H1 (cell line): Measurements from ENCODE around the gene FASTK. TPM values are rescaled to one million over a fixed set of nuclear protein-coding genes. Genes with fewer than 3 reads are reported as not detected.
A peak's percentile ranks its signal among the peaks of the same experiment; 100 is the strongest.

ENCODE experiments used
- CTCF ChIA-PET: fragments of 300-600 bp; sonication (Branson Sonifier 250); formaldehyde crosslinking; loops from one replicate; lab custom pipeline; 2021; ENCODE audit not compliant: partially characterized antibody; lab: Charles Lee
- POLR2A ChIA-PET: fragments of 300-600 bp; sonication (Branson Sonifier 250); formaldehyde crosslinking; loops from one replicate; lab custom pipeline; 2021; ENCODE audit warnings: inconsistent platforms; ENCODE audit not compliant: partially characterized antibody; lab: Charles Lee
- DNase-seq, 2 experiments: peaks; one replicate each; pipeline versions ENCODE4 v3.0.0 to v3.0.0-alpha.2; 2010 to 2022; ENCODE audit warnings: low spot score in 2 of 2, low read depth in 1 of 2, mixed read lengths in 1 of 2
- FAIRE-seq: peaks from 2 replicates; lab custom pipeline; 2011; peaks lifted over from hg19 to GRCh38; lab: Jason Lieb, UNC
- H2AFZ ChIP-seq: 2 replicates; pipeline ENCODE4 v1.8.1; 2012; ENCODE audit warnings: low read length, inconsistent platforms
- H2AK5ac ChIP-seq: 2 replicates; pipeline ENCODE4 v1.6.1; 2013; ENCODE audit warnings: low read depth, low read length
- H2BK120ac ChIP-seq: replicated peaks from 2 replicates; pipeline ENCODE3; 2013; ENCODE audit warnings: low read depth, low read length, inconsistent platforms
- H2BK12ac ChIP-seq: 2 replicates; pipeline ENCODE4 v1.6.1; 2013; ENCODE audit warnings: low read depth, low read length
- H2BK15ac ChIP-seq: 2 replicates; pipeline ENCODE4 v1.6.1; 2013; ENCODE audit warnings: low read length
- H2BK20ac ChIP-seq: 2 replicates; pipeline ENCODE4 v1.6.1; 2013; ENCODE audit warnings: low read length
- H2BK5ac ChIP-seq: 2 replicates; pipeline ENCODE4 v1.6.1; 2013; ENCODE audit warnings: low read depth, low read length
- H3K14ac ChIP-seq: 2 replicates; pipeline ENCODE4 v1.6.1; 2013; ENCODE audit warnings: inconsistent platforms; ENCODE audit not compliant: insufficient read length
- H3K18ac ChIP-seq: 2 replicates; pipeline ENCODE4 v1.6.1; 2013; ENCODE audit warnings: low read length; ENCODE audit errors: extremely low read depth
- H3K23ac ChIP-seq: 2 replicates; pipeline ENCODE4 v1.6.1; 2013; ENCODE audit warnings: inconsistent platforms; ENCODE audit not compliant: insufficient read length
- H3K23me2 ChIP-seq: 2 replicates; pipeline ENCODE4 v1.6.1; 2013; ENCODE audit warnings: low read depth, low read length
- H3K27ac ChIP-seq: 2 replicates; pipeline ENCODE4 v1.6.1; 2011; ENCODE audit warnings: low read depth, low read length, inconsistent platforms
- H3K27me3 ChIP-seq, 4 experiments: replicated peaks in 1 of 4; 1 replicate in 1 of 4; 2 replicates in 3 of 4; pipeline versions ENCODE4 v1.6.1 to v1.8.1; 2011 to 2013; ENCODE audit warnings: low read length in 3 of 4, mild to moderate bottlenecking in 3 of 4, inconsistent platforms in 2 of 4, mixed read lengths in 2 of 4, moderate library complexity in 1 of 4; ENCODE audit not compliant: control insufficient read depth in 3 of 4, insufficient read depth in 3 of 4; ENCODE audit errors: extremely low read depth in 1 of 4
- H3K36me3 ChIP-seq, 4 experiments: 2 replicates each; pipeline versions ENCODE4 v1.6.1 to v1.8.1; 2011 to 2013; ENCODE audit warnings: mild to moderate bottlenecking in 4 of 4, low read length in 3 of 4, moderate library complexity in 2 of 4, control low read depth in 1 of 4, inconsistent platforms in 1 of 4; ENCODE audit not compliant: insufficient read depth in 4 of 4, control insufficient read depth in 2 of 4
- H3K4ac ChIP-seq: replicated peaks from 2 replicates; pipeline ENCODE3; 2013; ENCODE audit warnings: low read length, low read depth, mixed read lengths, inconsistent platforms; ENCODE audit not compliant: insufficient read length
- H3K4me1 ChIP-seq, 4 experiments: replicated peaks in 1 of 4; 1 replicate in 1 of 4; 2 replicates in 3 of 4; pipeline versions ENCODE4 v1.6.1 to v1.8.1; 2011 to 2013; ENCODE audit warnings: low read length in 3 of 4, inconsistent platforms in 2 of 4, mixed read lengths in 1 of 4; ENCODE audit not compliant: insufficient read depth in 4 of 4, control insufficient read depth in 3 of 4
- H3K4me2 ChIP-seq, 2 experiments: 2 replicates each; pipeline versions ENCODE4 v1.6.1 to v1.8.1; 2011 to 2013; ENCODE audit warnings: low read depth in 2 of 2, low read length in 2 of 2, control low read depth in 1 of 2, inconsistent platforms in 1 of 2, mild to moderate bottlenecking in 1 of 2; ENCODE audit not compliant: insufficient read depth in 1 of 2
- H3K4me3 ChIP-seq, 4 experiments: fragments of 200-600, 300-600 bp in 1 of 4; sonication (generic), shearing (Covaris generic), sonication (Bioruptor Twin) in 1 of 4; 2 replicates each; pipeline versions ENCODE4 v1.5.1 to v1.8.1; 2011 to 2016; ENCODE audit warnings: low read length in 4 of 4, low read depth in 3 of 4, control low read depth in 2 of 4, inconsistent platforms in 2 of 4, mild to moderate bottlenecking in 2 of 4, mixed read lengths in 1 of 4, moderate library complexity in 1 of 4; ENCODE audit not compliant: insufficient read depth in 2 of 4; ENCODE audit errors: extremely low read depth in 1 of 4
- H3K56ac ChIP-seq: replicated peaks from 2 replicates; pipeline ENCODE3; 2013; ENCODE audit warnings: low read depth, mild to moderate bottlenecking, mixed read lengths, low read length, inconsistent platforms; ENCODE audit not compliant: insufficient read length
- H3K79me1 ChIP-seq: 2 replicates; pipeline ENCODE4 v1.6.1; 2013; ENCODE audit warnings: low read depth, low read length, control low read depth
- H3K79me2 ChIP-seq, 2 experiments: 2 replicates each; pipeline versions ENCODE4 v1.6.1 to v1.8.1; 2012 to 2013; ENCODE audit warnings: low read length in 2 of 2, mild to moderate bottlenecking in 2 of 2, inconsistent platforms in 1 of 2; ENCODE audit not compliant: insufficient read depth in 2 of 2, control insufficient read depth in 1 of 2
- H3K9ac ChIP-seq, 4 experiments: replicated peaks in 1 of 4; 1 replicate in 1 of 4; 2 replicates in 3 of 4; pipeline versions ENCODE4 v1.6.1 to v1.8.1; 2011 to 2013; ENCODE audit warnings: low read depth in 3 of 4, low read length in 3 of 4, control low read depth in 2 of 4, mild to moderate bottlenecking in 2 of 4, moderate library complexity in 2 of 4, inconsistent platforms in 1 of 4; ENCODE audit errors: extremely low read depth in 1 of 4
- H3K9me3 ChIP-seq, 2 experiments: 2 replicates each; pipeline versions ENCODE4 v1.6.1 to v1.8.1; 2012 to 2013; ENCODE audit warnings: mild to moderate bottlenecking in 2 of 2, moderate library complexity in 2 of 2, control low read depth in 1 of 2, inconsistent platforms in 1 of 2, low read depth in 1 of 2, low read length in 1 of 2, mixed read lengths in 1 of 2; ENCODE audit not compliant: insufficient read depth in 2 of 2
- H4K20me1 ChIP-seq, 2 experiments: replicated peaks in 1 of 2; 2 replicates each; pipeline versions ENCODE3 to v1.8.1; 2011 to 2013; ENCODE audit warnings: inconsistent platforms in 2 of 2, low read length in 2 of 2, mild to moderate bottlenecking in 1 of 2; ENCODE audit not compliant: insufficient read depth in 2 of 2, control insufficient read depth in 1 of 2
- H4K5ac ChIP-seq: 2 replicates; pipeline ENCODE4 v1.6.1; 2013; ENCODE audit warnings: low read length, low read depth, mixed read lengths, inconsistent platforms; ENCODE audit not compliant: insufficient read length
- H4K8ac ChIP-seq: 2 replicates; pipeline ENCODE4 v1.8.0; 2013; ENCODE audit warnings: mild to moderate bottlenecking, moderate library complexity, low read length, inconsistent platforms; ENCODE audit not compliant: insufficient read depth; ENCODE audit errors: extremely low read depth
- H4K91ac ChIP-seq: replicated peaks from 2 replicates; pipeline ENCODE3; 2013; ENCODE audit warnings: low read length, mixed read lengths, inconsistent platforms; ENCODE audit not compliant: insufficient read length
- ATF3 ChIP-seq: IDR thresholded peaks from 2 replicates; pipeline ENCODE4 v1.6.1; 2011; ENCODE audit warnings: low read depth, mild to moderate bottlenecking, low read length; ENCODE audit not compliant: insufficient read depth
- CHD1 ChIP-seq: IDR thresholded peaks from 2 replicates; pipeline ENCODE4 v1.6.1; 2012; ENCODE audit warnings: low read depth, low read length, improper control_type of control experiment
- CREB1 ChIP-seq: IDR thresholded peaks from 2 replicates; pipeline ENCODE4 v1.6.1; 2012; ENCODE audit warnings: inconsistent platforms
- GABPA ChIP-seq: IDR thresholded peaks from 2 replicates; pipeline ENCODE4 v1.6.1; 2011; ENCODE audit warnings: mild to moderate bottlenecking, low read length, moderate library complexity, borderline replicate concordance; ENCODE audit not compliant: insufficient read depth
- HDAC6 ChIP-seq: IDR thresholded peaks from one replicate; pipeline ENCODE4 v1.7.1; 2012; ENCODE audit warnings: low read depth, mild to moderate bottlenecking, inconsistent platforms, low read length, moderate library complexity
- JUND ChIP-seq: IDR thresholded peaks from 2 replicates; pipeline ENCODE4 v1.6.1; 2011; ENCODE audit warnings: mild to moderate bottlenecking, improper control_type of control experiment, low read length
- KDM5A ChIP-seq: fragments of 200-600 bp; IDR thresholded peaks from 2 replicates; pipeline ENCODE4 v1.7.1; 2012; ENCODE audit warnings: mild to moderate bottlenecking, low read length, inconsistent platforms, mixed read lengths
- POLR2AphosphoS5 ChIP-seq: IDR thresholded peaks from 2 replicates; pipeline ENCODE4 v1.6.1; 2011; ENCODE audit warnings: low read depth, low read length
- RNF2 ChIP-seq: fragments of 200-900, 300-1000 bp; sonication (generic); IDR thresholded peaks from 2 replicates; pipeline ENCODE4 v1.7.1; 2016; ENCODE audit warnings: borderline replicate concordance, low read depth, mild to moderate bottlenecking, antibody characterized with exemption, low read length; ENCODE audit not compliant: poor library complexity, severe bottlenecking; ENCODE audit errors: missing control alignments
- SP1 ChIP-seq: IDR thresholded peaks from 2 replicates; pipeline ENCODE4 v1.6.1; 2011; ENCODE audit warnings: low read depth, low read length
- SP2 ChIP-seq: IDR thresholded peaks from 2 replicates; pipeline ENCODE4 v1.6.1; 2012; ENCODE audit warnings: mild to moderate bottlenecking, low read length, inconsistent platforms
- SRF ChIP-seq: IDR thresholded peaks from 2 replicates; pipeline ENCODE4 v1.6.1; 2011; ENCODE audit warnings: mild to moderate bottlenecking, low read depth, low read length, moderate library complexity
- TBP ChIP-seq: IDR thresholded peaks from 2 replicates; pipeline ENCODE4 v1.6.1; 2011; ENCODE audit warnings: low read depth, low read length, improper control_type of control experiment
- TEAD4 ChIP-seq: IDR thresholded peaks from 2 replicates; pipeline ENCODE4 v1.6.1; 2012; ENCODE audit warnings: low read depth, low read length, inconsistent platforms, mixed read lengths
- WGBS, 2 experiments: shearing (Covaris generic) in 1 of 2; methylation state at CpG; one replicate each; pipeline versions ENCODE4 v1.1.6 to v1.1.7; 2013 to 2015; ENCODE audit warnings: low lambda C conversion rate in 2 of 2, mixed read lengths in 2 of 2, inconsistent platforms in 1 of 2, low coverage in 1 of 2, missing lambda C conversion rate in 1 of 2; ENCODE audit not compliant: insufficient replicate concordance in 2 of 2, insufficient coverage in 1 of 2, insufficient read length in 1 of 2; ENCODE audit errors: extremely low coverage in 1 of 2, missing lambda C conversion rate in 1 of 2; 5-methylcytosine and 5-hydroxymethylcytosine counted together
- polyA plus RNA-seq, 7 experiments: library from polyadenylated mRNA; depleted of rRNA in 3 of 7; stranded (reverse) in 5 of 7; unstranded in 2 of 7; fragments of >200 nt in 5 of 7; fragments of 200-250 nt in 2 of 7; gene quantifications; 1 replicate in 5 of 7; 2 replicates in 1 of 7; 4 replicates in 1 of 7; pipeline versions ENCODE4 v1.2.1 to v1.2.3, GENCODE V29; 2011 to 2013; ENCODE audit warnings: missing spikeins in 2 of 7, mixed read lengths in 2 of 7
- total RNA-seq: library from RNA; stranded (reverse); fragmentation: NEBNext Ultra II Directional; extraction: Animal tissue kit (Norgen Biotek cat#: 25700); gene quantifications from 2 replicates; pipeline ENCODE4 v1.2.1, GENCODE V29; 2021

Gene FASTK
- total and polyA plus RNA-seq, 2 of the 8 experiments (the other 6 are each of a cell fraction or from before 2014, with no cell fraction given) = 39.4 to 84.0 TPM

GRCh38 chr7:151075978-151076426, 4.6 kb downstream of the FASTK start:
- Histone ChIP-seq H2BK120ac (no peak overlapping the region), H2BK20ac (no peak overlapping the region), H3K4me1 (peaks cover 0 to 20% (median 17%) of the 10 kb centered on the region in 4 experiments; a peak in 6 of 7 replicates), H4K91ac (no peak overlapping the region), H3K56ac (no peak overlapping the region), H3K36me3 (peaks cover 15 to 40% (median 38%) of the 10 kb centered on the region in 4 experiments), H3K4me2 (no peak overlapping the region), H2AFZ (no peak overlapping the region), H4K5ac (no peak overlapping the region), H3K14ac (no peak overlapping the region), H3K27ac (no peak overlapping the region), H3K18ac (no peak overlapping the region), H3K9me3 (no peaks in the 10 kb centered on the region), H2AK5ac (no peak overlapping the region), H2BK12ac (no peak overlapping the region), H3K79me1 (peaks cover 7% of the 10 kb centered on the region), H3K23ac (no peak overlapping the region), H3K9ac (no peak overlapping the region), H4K8ac (peak overlapping the region; percentile 11; the same call in 1 of the 2 replicates), H3K27me3 (no peaks in the 10 kb centered on the region), H3K4me3 (no peak overlapping the region), H4K20me1 (peaks cover 18 to 24% of the 10 kb centered on the region in 2 experiments), H2BK5ac (no peak overlapping the region), H2BK15ac (no peak overlapping the region), H3K23me2 (peaks cover 8% of the 10 kb centered on the region), H3K79me2 (peaks cover 0 to 8% of the 10 kb centered on the region in 2 experiments; a peak in 1 of 4 replicates), H3K4ac (no peak overlapping the region)
- 86% methylated on average over 15 of the region's 22 CpGs; no CpG with 5 or more reads in 1 of the 2 experiments for WGBS, 2 experiments
- ChIA-PET CTCF (interaction anchor here (0.6 to 6.0 kb wide), 17 partner anchors 9 to 170 kb away, joined by 3 to 81 read pairs (median 6); no protein-coding TSS in a partner anchor), POLR2A (interaction anchor here (0.8 to 4.9 kb wide), 6 partner anchors 9 to 35 kb away, joined by 3 to 77 read pairs (median 16); partner anchors contain the start of gene SLC4A2)
- TF ChIP-seq RNF2 (no peak), TBP (no peak), HDAC6 (no peak), SP2 (no peak), CHD1 (no peak), GABPA (no peak), SRF (no peak), ATF3 (no peak), POLR2AphosphoS5 (no peak), CREB1 (no peak), JUND (no peak), TEAD4 (no peak), SP1 (no peak), KDM5A (no peak)
- DNase-seq (no peak), FAIRE-seq (no peak)
